AG04449 (cell line): ENCODE data around the gene KCNQ1.

Experiments used
- CTCF ChIA-PET: fragments of 350-600 bp; formaldehyde crosslinking; extraction: SDS; loops from one replicate; lab custom pipeline; 2021; ENCODE audit warnings: antibody characterized with exemption; lab: Yijun Ruan, JAX
- POLR2A ChIA-PET: fragments of 400-600, 350-600 bp; formaldehyde crosslinking; extraction: SDS; loops from one replicate; lab custom pipeline; 2020; ENCODE audit warnings: antibody characterized with exemption, inconsistent platforms; lab: Yijun Ruan, JAX
- DNase-seq: peaks from one replicate; pipeline ENCODE4 v3.0.0-alpha.2; 2010; ENCODE audit warnings: low read depth, low spot score
- H3K4me3 ChIP-seq: 2 replicates; pipeline ENCODE4 v1.5.1; 2011; ENCODE audit warnings: low read depth, mild to moderate bottlenecking, control low read depth, low read length
- CTCF ChIP-seq: IDR thresholded peaks from one replicate; pipeline ENCODE4 v1.5.1; 2011; ENCODE audit warnings: mild to moderate bottlenecking, moderate library complexity, low read length, control low read depth, inconsistent platforms; ENCODE audit not compliant: insufficient read depth; ENCODE audit errors: missing control alignments

The KCNQ1 gene

DNA sequence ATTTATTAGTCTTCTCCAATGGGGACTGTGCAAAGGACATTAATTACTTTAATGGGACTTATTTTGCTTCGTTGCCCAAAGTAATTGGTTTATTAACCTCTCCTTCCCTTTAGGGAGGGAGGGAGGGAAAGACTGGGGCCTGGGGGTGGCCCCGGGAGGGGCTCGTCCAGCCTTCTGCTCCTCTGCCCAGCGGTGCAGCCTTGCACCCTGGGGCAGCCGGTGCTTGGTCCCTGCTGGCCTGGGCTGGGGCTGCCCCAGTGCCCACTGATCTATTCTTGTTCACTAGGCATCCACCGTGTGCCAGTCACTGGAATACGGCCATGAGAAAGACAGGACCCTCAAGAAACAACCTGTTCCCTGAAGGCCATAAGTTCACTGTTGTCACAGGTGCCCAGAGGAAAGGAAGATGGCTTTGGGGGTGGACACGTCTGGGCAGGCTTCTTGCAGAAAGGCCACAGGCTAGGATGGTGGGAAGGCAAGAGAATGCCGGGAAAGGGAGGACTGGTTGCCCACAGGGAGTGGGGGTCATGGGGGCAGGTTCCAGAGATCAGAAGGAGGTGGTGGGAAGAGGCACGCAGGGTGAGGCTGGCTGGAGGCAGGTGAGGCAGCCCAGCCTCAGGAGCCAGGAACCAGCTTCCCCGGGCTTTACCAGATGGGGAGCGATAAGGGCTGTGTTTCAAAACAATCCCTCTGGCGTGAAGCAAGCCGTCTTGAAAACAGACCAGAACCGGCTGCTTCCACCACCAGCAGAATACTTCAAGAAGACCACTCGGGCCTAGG lies 302.6 kb downstream of the KCNQ1 start:
- CTCF ChIA-PET = no interaction called here
- H3K4me3 ChIP-seq = no peak overlapping the region
- no peak for TF ChIP-seq CTCF
- no peak for DNase-seq
- POLR2A ChIA-PET = no interaction called here

DNA sequence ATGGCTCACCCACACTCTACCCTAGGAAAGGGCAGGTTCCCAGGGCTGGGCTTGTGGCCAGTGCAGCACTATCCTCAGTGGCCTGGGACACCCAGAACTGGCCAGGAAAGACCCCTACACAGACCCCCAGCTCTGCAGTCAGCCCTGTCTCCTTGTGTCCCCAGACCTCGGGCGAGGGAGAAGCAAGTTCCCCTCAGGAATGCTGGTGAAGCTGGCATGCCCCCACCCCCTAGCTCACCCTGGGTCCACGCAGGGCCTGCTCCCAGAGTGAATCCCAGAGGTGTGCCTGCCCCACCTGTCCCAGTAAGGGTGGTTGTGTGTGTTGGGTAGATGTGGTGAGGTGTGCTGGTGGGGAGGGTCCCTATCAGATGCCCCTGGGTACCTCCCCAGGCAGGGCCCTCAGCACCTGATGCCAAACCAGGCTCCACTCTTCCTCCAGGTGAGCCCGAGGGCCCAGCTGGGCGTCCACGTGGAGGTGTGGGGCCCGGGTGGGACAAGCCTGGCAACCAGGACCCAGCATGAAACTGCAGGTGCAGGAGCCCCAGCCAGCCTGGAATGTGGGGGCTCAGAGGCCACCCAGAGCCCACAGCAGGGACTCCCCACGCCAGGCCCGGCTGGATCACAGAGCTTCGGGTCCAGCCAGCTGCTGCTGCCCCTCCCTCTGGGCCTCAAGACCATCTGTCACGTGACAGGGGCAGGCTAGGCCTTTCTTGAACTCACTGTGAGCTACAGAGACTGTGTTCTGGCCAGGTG lies 303.4 kb downstream of the KCNQ1 start:
- TF ChIP-seq CTCF = no peak
- H3K4me3 ChIP-seq = no peak overlapping the region
- DNase-seq = no peak
- ChIA-PET POLR2A (interaction anchor here (0.5 kb wide), 1 partner anchor 48 kb away, joined by 3 read pairs; the partner anchor contains the start of gene KCNQ1OT1), CTCF (no interaction called here)

DNA sequence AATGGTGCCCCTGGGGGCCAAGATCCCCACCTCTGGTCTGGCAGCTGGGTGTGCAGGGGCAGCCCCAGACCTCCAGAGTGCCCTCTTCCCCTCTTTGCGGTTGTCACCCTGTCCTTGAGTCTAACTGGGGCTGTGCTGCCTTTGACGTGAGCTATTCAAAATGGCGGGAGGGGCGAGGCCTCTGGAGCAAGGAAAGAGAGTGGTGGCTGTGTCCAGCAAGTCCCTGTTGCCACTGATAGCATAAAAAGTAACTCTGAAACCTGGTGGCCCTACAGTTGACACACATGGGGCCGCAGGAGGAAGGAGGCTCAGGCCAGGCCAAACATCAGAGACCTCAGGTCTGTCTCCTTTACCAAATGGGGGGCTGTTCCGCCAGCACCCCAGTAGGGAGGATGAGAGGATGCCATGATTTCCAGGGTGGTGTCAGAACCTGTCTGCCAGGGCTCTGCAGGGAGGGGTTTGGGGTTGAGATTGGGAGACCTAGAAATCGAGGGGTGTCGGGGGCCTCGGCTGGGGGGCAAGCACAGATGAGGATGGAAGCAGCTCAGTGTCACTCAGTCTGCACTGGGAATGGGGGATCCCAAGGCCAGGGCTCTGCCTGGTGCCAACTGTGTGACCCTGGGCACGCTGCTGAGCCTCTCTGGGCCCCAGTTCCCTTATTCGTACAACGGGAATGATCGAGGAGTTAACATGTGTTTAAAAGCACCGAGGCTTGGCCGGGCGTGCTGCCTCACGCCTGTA lies 304.2 kb downstream of the KCNQ1 start:
- TF ChIP-seq CTCF = no peak
- ChIA-PET CTCF (no interaction called here), POLR2A (interaction anchor here (0.5 kb wide), 1 partner anchor 49 kb away, joined by 3 read pairs; the partner anchor contains the start of gene KCNQ1OT1)
- no peak for DNase-seq
- H3K4me3 ChIP-seq = no peak overlapping the region

DNA sequence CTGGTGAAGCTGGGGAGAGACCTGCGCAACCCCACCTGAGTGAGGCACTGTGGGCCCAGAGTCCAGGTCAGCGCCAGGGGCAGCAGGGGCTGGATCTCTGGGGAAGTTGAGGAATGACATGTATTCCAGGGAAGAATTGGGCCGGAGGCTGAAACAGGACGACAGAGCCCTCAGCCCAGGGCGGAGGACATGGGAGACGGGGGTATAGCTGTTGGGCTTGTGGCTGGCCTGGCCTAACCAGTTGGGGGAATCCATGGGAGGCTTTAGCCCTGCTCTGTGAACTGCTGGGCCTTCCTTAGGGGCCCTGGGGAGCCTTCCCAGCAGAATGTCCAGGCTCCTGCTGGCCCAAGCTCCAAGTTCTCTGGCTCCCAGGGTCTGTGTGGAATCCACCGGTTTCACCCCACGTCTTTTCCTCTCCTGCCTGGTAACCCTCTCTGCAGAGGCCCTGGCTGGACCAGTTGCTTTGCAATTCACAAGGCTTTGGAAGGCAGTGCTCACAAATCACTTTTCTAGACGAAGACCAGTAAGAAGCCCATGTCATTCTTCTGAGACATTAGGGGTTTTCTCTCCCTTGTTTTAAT lies 305.4 kb downstream of the KCNQ1 start:
- ChIA-PET CTCF (no interaction called here), POLR2A (interaction anchor here (0.6 kb wide), 1 partner anchor 14 kb away, joined by 3 read pairs; no protein-coding TSS in a partner anchor)
- H3K4me3 ChIP-seq = no peak overlapping the region
- no peak for TF ChIP-seq CTCF
- no peak for DNase-seq

- CTCF ChIA-PET = no interaction called here
- H3K4me3 ChIP-seq = no peak overlapping the region
- DNase-seq = no peak
- TF ChIP-seq CTCF = no peak
- POLR2A ChIA-PET = no interaction called here
These were observed 306.1 kb downstream of the KCNQ1 start for GRCh38 chr11:2750682-2751522.
